GM21381 (cell line): ENCODE data around the gene PDCD5.
"Not testable (repeated sequence)": the region's sequence is repeated elsewhere in the genome, so short reads cannot be mapped to it uniquely, and the experiment has no call there.

Source experiments
- ATAC-seq: cut with Tn5 transposase; IDR thresholded peaks from one replicate; pipeline ENCODE4 v1.9.1; 2021; ENCODE audit warnings: mild to moderate bottlenecking, moderate library complexity; ENCODE audit not compliant: unreplicated experiment

The PDCD5 gene, protein sequence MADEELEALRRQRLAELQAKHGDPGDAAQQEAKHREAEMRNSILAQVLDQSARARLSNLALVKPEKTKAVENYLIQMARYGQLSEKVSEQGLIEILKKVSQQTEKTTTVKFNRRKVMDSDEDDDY

DNA sequence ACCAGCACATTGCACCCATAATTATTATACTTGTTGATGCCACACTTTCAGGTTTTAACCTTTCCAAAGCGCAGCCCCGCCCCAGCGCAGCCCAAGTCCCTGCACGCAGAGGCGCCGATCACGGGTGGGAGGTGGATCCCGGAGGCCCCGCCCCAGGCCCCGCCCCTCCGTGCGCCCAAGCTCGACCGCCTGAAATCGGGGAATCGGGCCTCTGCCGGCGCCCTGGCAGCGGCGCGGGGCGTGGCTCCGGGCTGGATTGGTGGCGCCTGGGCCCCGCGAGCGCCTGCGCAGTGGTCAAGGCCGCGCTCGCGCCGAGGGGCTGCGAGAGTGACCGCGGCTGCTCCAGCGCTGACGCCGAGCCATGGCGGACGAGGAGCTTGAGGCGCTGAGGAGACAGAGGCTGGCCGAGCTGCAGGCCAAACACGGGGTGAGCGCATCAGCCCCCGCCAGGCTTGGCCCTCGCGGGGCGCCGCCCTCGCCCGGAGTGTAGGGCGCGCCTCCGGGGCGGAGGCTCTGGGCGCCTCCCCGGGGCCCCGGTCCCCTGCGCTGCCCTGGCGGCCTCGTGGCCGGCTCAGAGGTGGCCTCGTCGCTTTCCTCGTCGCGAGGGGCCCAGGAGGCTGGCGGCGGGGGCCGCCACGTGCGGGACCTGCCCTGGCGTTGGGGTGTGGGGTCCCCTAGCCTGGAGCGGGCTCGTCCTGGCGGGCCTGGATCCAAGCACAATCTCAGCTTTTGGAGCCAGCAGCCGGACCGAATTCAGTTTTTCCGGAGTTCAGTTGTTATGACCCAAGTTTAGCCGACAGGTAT is at the start of gene PDCD5:
Gene PDCD5 (plus strand): TSS at position 290 of the 804 bp plus-strand sequence. CDS start 72 bp downstream, at position 362.
- peak; percentile 90 for ATAC-seq

DNA sequence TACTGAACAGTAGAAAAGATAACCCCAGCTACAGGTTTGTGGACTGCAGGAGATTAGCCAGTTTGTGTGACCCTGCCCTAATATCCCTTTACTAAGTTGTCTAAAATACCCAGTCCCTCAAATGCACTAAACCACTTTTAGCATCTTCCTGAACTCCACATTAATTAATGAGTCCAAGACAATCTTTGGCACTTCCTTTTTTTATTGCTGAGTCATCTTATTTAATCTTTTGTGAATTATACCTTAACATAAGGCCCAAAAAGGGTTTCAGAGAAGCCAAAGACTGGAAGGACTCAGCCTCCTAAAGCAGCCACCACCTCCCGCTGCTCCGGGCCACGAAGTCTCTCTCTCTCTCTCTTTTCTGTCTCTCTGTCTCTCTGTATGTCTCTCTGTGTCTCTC is 48.8 kb upstream of the PDCD5 start:
- no peak for ATAC-seq

DNA sequence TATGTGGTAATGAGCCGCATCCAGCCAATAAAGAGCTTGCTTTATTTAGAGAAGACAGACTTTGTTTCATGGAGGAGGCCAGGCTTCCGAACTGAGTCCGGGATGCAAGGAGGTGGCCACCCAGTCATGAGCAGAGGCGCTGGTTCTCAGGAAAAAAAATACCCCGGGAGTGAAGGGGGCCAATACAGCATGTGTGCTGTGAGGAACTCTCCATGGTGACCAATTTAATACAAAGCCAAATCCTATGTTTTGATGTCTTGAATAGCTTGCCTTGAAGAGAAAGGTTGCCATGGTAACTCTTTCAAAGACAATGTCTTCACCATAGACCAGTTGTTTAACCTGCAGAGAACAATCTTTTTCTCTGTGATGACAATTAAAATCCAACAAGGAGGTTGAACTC is 43.4 kb upstream of the PDCD5 start:
- no peak for ATAC-seq

DNA sequence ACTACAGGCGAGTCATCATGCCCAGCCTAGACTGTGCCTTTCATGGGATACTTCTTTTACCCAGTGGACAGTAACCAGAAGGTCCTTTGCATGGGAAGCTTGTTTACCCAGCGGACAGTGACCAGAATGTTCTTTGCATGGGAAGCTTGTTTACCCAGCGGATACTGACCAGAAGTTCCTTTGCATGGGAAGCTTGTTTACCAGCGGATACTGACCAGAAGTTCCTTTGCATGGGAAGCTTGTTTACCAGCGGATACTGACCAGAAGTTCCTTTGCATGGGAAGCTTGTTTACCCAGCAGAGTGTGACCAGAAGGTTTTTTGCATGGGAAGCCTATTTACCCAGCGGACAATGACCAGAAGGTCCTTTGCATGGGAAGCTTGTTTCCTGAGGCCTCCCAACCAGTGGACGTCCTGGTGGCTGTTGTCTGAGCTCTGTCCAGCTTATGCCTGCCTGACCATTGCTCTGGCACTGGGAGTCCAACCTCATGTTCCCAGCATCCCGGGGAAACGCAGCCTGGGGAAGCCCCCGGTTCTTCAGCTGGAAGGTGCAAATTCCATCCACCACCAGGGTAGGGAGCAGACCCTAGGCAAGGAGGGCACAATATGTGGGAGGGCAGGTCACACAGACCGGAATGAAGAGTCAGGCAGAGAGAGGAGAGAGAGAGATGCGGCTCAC is 41.6 kb upstream of the PDCD5 start:
- no peak for ATAC-seq

DNA sequence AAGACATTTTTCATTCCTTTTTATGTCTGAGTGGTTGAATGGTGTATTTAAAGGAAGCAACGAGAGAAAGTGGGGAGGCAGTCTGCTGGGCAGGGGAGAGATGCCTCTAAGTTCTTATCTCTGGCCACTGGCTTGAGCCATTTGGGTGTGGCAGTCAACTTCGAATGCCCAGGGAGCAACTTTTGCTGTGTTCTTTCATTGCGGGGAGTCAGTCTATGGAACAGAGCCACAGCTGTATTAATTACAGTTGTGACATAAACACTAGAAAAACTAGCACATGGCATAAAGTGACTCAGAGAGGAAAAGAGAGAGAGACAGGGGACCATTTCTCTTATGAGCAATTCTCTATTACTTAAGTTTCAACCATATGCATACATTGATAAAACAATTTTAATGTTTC is 40.4 kb upstream of the PDCD5 start:
- ATAC-seq: no peak

DNA sequence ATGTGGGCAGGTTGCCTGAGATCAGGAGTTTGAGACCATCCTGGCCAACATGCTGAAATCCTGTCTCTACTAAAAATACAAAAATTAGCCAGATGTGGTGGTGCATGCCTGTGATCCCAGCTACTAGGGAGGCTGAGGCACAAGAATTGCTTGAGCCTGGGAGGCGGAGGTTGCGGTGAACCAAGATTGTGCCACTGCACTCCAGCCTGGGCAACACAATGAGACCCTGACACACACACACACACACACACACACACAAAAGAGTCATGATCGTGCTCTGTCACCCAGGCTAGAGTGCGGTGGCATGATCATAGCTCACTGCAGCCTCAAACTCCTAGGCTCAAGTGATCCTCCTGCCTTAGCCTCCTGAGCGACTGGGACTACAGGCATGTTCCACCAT is 39.6 kb upstream of the PDCD5 start:
- not testable (repeated sequence) for ATAC-seq

DNA sequence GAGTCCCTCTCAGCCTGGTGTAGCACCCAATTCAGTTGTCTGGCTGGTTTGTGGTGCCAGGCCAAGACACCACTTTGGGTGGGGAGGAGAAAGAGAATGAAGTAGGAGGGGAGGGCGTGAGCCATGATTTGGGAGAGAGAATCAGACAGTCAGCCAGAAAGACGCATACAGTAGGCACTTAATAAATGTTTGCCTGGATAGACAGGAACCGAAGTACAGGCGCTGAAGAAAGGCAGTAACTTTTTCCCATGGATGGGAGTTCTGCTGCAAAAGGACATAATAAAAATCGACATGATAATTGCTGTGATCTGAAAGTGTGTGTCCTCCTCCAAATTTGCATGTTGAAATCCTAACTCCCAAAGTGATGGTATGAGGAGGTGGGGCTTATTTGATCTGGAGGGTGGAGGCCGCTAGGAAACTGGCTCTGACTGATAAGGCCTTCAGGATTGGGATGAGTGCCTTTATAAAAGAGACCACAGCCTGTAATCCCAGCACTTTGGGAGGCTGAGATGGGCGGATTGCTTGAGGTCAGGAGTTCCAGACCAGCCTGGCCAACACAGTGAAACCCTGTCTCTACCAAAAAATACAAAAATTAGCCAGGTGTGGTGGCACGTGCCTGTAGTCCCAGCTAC is 38.4 kb upstream of the PDCD5 start:
- ATAC-seq: no peak

DNA sequence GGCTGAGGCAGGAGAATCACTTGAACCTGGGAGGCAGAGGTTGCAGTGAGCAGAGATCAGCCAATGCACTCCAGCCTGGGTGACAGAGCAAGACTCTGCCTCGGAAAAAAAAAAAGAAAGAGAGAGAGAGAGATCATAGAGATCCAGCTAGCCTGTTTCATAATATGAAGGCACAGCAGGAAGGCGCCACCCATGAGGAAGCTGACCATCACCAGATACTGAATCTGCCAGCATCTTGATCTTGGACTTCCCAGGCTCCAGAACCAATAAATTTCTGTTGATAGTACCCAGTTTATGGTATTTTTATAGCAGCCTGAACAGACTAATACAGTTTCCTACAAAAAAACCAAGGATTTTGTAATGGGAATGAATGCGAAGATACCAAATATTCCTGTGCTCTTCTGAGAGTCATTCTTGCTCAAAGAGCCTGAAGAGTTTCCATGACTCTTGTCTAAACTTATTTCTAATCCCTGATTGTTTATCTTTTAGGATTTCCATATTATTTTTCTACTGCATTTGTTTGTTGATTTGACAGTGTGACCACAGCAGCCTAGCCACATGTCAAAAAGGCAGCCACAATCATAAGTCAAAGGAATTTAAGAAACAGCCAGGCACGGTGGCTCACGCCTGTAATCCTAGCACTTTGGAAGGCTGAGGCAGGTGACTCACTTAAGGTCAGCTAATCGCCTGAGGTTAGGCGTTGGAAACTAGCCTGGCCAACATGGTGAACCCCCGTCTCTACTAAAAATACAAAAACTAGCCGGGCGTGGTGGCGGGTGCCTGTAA is 37.7 kb upstream of the PDCD5 start:
- no peak for ATAC-seq

DNA sequence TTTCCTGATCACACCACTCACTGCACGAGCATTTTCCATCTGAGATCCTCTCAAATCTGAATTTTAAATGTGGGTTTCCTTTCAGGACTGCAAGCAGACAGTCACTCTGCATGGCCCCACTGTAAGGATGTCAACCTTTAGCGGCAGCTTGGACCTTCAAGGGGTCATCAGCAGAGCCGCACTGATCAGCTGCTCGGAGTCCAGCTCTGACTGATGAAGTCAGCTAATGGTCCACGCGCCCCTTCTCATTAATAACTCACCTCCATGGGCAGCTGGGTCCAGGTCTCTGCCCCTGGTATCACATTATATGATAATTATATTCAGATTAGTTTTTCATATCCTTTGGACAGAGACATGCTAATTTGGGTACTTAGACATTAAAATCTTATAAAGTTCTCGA is 36.1 kb upstream of the PDCD5 start:
- no peak for ATAC-seq

DNA sequence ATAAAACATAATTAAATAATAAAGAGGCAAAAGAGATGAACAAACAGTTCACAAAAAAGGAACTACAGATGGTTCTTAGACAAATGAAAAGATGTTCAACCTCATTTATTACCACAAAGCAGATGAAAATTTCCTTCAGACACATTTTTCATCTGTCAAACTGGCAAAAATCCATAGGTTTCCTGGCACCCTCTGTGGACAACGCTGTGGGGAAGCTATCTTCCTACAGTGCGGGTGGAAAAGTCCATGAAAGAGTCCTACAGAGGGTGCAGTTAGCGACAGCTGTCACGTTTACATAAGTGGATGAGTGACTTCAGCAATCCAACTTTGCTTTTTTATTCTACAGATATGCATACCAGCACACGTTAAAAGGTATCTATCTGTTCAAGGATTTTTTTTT is 30.3 kb upstream of the PDCD5 start:
- ATAC-seq: no peak

DNA sequence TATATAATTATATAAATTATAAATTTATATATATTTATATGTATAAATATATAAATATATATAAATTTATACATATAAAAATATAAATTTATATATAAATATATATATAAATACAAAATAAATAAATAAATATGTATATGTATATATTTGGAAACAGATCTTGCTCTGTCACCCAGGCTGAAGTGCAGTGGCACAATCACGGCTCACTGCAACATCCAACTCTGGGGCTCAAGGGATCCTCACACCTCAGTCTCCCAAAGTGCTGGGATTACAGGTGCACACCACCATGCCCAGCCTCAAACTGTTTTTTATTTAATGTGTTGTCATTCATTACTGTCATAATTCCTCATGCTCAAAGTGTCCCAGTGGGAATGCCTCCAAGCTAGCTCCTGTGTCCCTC is 25.2 kb upstream of the PDCD5 start:
- no peak for ATAC-seq

DNA sequence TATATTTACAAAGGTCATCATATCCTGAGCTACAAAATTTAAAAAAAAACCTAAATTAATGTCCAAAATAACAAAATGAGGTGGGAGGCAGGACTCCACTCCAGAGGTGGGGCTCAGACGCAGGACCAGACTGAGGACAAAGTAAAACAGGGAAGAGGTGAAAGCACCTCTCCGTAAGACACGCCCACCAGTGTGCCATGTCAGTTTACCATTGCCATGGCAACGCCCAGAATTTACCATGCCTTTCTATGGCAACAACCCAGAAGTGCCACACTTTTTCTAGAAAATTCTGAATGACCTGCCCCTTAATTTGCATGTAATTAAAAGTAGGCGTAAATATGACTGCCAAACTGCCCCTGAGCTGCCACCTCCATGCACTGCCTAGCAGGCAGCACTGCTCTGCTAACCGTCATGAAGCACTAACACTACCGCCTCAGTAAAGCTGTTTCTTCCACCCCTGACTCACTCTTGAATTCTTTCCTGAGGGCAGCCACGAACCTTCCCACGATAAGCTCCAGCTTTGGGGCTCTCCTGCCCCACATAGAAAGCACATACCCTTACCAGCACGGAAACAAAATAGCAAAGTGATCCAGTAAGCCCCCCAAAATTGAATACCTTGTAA is 22.3 kb upstream of the PDCD5 start:
- ATAC-seq: no peak

DNA sequence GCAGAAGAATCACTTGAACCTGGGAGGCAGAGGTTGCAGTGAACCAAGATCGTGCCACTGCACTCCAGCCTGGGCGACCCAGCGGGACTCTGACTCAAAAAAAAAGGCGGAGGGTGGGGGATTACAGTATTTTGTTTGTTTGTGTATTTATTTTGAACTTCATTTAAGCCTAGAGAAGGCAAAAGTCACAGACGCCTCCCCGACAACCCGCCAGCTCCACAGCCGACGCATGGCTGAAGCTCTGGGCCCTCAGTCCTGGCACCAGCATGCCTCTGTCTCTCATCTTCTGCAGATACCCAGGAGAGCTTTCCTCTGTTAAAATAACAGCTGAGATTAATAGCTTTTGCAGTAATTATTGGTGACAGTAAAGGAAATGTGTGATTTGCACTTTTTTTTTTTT is 17.2 kb upstream of the PDCD5 start:
- ATAC-seq: no peak

DNA sequence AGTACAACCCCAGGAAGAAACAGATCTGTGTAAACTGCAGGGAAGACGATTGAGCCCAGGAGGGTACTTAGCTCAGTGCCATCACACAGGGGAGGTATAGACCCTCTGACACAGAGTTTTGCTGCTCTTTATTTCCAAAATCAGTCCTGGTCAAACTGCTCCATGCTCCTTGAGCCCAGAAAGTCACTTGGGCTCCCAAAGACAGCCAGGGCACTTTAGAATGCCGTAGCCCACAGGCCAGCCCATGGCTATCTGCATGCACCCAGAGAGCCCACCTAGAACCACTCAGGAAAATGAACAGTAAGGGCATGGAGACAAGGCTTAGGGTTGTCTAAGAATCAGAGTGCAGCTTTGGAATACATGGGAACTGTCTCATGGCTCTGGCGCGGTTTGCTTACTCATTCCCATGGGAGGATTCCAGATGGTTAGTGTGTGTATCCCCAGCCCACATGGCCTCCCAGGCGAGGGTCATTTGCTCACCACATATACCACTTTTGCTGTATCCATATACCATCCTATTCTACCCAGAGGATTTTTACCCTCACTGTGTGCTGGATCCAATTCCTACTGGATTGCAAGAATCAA is 14.7 kb upstream of the PDCD5 start:
- no peak for ATAC-seq

DNA sequence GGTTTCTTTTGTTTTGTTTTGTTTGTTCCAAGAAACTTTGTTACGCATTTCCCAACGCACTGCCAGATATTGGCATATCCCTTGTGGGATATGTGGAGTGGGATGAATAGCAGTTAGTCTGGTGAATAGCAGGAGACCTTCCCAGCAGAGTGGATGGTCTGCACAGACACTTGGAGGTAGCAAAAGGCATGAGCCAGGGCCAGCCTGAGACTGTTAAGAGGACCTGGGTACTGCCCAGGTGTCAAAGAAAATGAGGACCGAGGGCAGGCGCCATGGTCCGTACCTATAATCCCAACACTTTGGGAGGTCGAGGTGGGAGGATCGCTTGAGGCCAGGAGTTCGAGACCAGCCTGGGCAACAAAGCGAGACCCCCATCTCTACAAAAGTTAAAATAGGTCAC is 13.5 kb upstream of the PDCD5 start:
- no peak for ATAC-seq

DNA sequence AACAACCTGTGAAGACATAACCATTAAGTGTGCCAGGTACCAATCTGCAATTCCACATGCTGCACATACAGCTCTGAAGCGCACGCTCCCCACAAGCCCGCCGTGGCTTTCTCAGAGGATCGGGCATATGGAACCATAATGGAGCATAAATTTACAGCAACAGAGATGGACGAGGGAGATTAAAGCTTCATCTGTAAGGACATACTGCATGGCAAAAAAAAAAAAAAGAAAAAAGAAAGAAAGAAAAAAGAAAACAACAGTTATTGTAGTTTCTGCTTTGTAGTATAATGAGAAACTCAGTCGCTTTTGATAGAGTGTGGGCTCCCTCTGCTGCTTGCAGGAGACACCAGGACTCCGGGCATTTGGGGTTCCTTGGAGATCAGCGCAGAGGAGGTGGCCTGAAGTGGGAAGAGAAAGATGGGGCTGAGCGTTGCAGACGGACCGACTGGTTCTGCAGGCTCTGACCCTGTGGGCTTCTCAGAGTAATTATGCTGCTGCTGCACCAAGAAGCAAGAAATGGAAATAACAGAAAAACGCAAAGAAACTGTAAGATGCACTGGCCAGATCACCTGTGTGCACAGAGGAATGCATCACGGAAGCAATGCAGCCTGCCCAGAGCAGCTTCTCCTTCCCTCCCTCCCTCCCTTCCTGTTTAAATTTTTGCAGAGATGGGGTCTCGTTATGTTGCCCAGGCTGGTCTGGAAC is 10.8 kb upstream of the PDCD5 start:
- ATAC-seq: no peak

DNA sequence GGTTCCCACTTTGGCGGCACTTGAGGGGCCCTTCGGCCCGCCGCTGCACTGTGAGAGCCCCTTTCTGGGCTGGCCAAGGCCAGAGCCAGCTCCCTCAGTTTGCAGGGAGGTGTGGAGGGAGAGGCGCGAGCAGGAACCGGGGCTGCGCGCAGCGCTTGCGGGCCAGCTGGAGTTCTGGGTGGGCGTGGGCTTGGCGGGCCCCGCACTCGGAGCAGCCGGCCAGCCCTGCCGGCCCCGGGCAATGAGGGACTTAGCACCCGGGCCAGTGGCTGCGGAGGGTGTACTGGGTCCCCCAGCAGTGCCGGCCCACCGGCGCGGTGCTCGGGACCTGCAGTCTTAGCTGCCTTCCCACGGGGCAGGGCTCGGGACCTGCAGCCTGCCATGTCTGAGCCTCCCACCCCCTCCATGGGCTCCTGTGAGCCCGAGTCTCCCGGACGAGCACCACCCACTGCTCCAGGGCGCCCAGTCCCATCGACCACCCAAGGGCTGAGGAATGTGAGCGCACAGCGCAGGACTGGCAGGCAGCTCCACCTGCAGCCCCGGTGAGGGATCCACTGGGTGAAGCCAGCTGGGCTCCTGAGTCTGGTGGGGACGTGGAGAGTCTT is 9.4 kb upstream of the PDCD5 start:
- ATAC-seq: not testable (repeated sequence)

DNA sequence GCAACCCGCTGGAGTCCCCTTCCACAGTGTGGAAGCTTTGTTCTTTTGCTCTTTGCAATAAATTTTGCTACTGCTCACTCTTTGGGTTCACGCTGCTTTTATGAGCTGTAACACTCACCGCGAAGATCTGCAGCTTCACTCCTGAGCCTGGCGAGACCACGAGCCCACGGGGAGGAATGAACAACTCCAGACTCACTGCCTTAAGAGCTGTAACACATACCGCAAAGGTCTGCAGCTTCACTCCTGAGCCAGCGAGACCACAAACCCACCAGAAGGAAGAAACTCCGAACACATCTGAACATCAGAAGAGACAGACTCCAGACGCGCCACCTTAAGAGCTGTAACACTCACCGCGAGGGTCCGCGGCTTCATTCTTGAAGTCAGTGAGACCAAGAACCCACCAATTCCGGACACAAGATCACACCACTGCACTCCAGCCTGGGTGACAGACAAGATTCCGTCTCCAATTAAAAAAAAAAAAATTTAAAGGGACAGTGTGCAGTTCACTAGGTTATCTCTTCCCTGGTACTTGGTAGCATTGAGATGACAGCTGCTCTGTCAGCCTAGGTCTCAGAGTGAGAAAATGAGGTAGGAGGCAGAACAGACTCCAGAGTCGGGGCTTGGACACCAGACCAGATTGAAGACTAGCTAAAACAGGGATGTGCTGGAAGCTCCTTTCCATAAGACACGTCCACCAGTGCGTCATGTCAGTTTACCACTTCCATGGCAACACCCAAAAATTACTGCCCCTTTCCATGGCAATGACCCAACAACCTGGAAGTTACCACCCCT is 8.1 kb upstream of the PDCD5 start:
- not testable (repeated sequence) for ATAC-seq

DNA sequence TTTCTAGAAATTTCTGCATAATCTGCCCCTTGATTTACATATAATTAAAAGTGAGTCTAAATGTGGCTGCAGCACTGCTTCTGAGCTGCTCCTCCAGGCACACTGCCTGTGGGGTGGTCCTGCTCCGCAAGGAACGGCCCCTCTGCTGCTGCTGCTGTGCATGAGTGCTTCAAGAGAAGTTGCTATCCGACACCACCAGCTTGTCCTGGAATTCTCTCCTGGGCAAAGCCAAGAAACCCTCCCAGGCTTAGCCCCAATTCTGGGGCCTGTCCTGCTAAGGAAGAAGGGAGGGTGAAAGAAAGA is 7.5 kb upstream of the PDCD5 start:
- no peak for ATAC-seq
